ENCODE results near the gene DIAPH2. TPM values are rescaled to one million over a fixed set of nuclear protein-coding genes. Genes with fewer than 3 reads are reported as not detected.

Gene DIAPH2
- total RNA-seq, 2 donors from 2014 or later = 19.1 to 31.9 TPM

DNA sequence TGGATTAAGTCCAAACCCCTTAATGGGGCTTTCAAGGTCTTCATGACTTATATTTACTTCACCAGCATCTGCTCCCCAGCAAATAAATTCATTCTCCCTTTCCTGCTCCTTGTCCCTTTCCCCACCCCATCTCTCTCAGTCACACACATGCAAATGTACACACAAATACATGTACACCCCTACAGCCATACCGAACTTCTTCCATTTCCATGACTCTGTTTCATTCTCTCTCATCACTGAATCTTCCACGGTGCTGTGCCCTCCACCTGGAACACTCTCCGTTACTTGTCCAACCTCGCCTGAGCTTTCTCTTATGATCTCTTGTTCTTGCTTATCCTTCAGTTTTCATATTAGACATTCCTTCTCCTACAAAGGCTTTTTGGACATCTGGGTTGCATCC, 177.0 kb downstream of the DIAPH2 start:
- Histone ChIP-seq H3K36me3 (no peaks in the 10 kb centered on the region), H3K4me3 (no peak overlapping the region), H3K9ac (ENCODE audit: low read depth in 2 of 2, low read length in 2 of 2) (no peak overlapping the region), H3K27ac (no peak overlapping the region), H3K9me3 (no peaks in the 10 kb centered on the region), H3K27me3 (no peaks in the 10 kb centered on the region), H3K4me1 (no peaks in the 10 kb centered on the region)
- TF ChIP-seq, protein P1, sequence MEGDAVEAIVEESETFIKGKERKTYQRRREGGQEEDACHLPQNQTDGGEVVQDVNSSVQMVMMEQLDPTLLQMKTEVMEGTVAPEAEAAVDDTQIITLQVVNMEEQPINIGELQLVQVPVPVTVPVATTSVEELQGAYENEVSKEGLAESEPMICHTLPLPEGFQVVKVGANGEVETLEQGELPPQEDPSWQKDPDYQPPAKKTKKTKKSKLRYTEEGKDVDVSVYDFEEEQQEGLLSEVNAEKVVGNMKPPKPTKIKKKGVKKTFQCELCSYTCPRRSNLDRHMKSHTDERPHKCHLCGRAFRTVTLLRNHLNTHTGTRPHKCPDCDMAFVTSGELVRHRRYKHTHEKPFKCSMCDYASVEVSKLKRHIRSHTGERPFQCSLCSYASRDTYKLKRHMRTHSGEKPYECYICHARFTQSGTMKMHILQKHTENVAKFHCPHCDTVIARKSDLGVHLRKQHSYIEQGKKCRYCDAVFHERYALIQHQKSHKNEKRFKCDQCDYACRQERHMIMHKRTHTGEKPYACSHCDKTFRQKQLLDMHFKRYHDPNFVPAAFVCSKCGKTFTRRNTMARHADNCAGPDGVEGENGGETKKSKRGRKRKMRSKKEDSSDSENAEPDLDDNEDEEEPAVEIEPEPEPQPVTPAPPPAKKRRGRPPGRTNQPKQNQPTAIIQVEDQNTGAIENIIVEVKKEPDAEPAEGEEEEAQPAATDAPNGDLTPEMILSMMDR (IDR thresholded peaks at IDR 0.05) = no peak
- no peak for DNase-seq
- intact Hi-C loops (cut with DNase I) = no loop called here

DNA sequence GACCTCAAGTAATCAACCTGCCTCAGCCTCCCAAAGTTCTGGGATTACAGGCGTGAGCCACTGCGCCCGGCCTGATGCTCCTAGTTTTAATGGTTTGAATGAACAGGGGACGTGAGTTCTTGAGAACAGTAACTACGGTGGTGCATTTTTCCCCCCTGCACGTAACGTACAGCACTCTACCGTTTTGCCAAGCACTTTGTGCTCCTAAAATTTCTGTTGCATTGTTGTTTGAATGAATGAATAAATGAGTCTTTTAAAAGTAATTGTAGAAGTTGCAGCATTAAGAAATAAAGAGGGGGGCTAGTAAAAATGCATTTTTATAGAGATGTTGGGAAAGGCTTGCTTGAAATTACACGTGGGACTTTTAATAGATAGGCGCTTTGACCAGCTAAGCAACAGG, 199.0 kb downstream of the DIAPH2 start, which contains the start of gene RPA4:
Gene RPA4, plus strand, starts transcription at position 301 of the 400 bp plus-strand sequence. CDS start 403 bp downstream, outside the sequence.
- no peak for DNase-seq
- H3K9me3 ChIP-seq = no peaks in the 10 kb centered on the region
- H3K4me1 ChIP-seq = no peaks in the 10 kb centered on the region
- intact Hi-C loops (cut with DNase I) = no loop called here
- no peaks in the 10 kb centered on the region for H3K36me3 ChIP-seq
- H3K27me3 ChIP-seq = no peaks in the 10 kb centered on the region
- H3K9ac ChIP-seq (ENCODE audit: low read depth in 2 of 2, low read length in 2 of 2) = no peak within 1 kb of the TSS
- H3K27ac ChIP-seq = no peak within 1 kb of the TSS
- H3K4me3 ChIP-seq = no peak within 1 kb of the TSS
- TF ChIP-seq, protein P1 (IDR thresholded peaks at IDR 0.05) = no peak

DNA sequence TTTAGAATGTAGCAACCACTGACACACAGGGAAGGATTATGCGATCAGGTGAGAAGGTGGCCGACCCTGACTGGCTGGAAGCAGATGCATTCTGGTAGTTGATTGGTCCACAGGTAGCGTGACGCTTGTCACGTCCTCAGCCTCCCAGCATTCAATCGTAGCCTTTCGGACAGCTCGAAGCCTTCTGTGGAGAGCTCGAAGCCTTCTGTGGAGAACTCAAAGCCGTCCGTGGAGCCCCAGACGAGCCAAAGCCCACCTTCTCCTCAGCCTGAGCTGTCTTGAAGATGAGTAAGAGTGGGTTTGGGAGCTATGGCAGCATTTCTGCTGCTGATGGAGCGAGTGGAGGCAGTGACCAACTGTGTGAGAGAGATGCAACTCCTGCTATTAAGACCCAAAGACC, 199.4 kb downstream of the DIAPH2 start:
- intact Hi-C loops (cut with DNase I) = no loop called here
- H3K27me3 ChIP-seq = no peaks in the 10 kb centered on the region

DNA sequence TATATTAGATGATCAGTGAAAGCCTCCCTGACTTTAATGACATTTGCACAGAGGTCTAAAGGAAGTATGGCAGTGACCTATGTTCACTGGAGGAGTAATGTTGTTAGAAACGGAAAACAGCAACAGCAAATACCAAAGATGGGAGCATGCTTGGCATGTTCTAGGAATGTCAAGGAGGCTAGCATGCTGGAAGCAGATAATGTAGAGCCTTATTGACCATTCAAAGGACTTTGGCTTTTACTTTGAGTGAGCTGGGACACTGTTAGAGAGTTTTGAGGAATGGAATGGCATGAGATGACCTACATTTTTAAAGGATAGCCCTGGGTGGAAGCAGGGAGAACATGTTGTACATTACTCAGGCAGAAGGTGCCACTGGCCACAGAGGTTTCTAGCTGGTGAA, 205.1 kb downstream of the DIAPH2 start:
- no peaks in the 10 kb centered on the region for H3K9me3 ChIP-seq

More for the DNA sequence above, 199.4 kb downstream of the DIAPH2 start:
- H3K9ac ChIP-seq (ENCODE audit: low read depth in 2 of 2, low read length in 2 of 2) = no peak overlapping the region
- no peaks in the 10 kb centered on the region for H3K36me3 ChIP-seq
- H3K27ac ChIP-seq = no peak overlapping the region
- H3K4me1 ChIP-seq = no peaks in the 10 kb centered on the region
- DNase-seq = no peak
- TF ChIP-seq, protein P1 (IDR thresholded peaks at IDR 0.05) = no peak
- no peak overlapping the region for H3K4me3 ChIP-seq
- H3K9me3 ChIP-seq = no peaks in the 10 kb centered on the region

DNA sequence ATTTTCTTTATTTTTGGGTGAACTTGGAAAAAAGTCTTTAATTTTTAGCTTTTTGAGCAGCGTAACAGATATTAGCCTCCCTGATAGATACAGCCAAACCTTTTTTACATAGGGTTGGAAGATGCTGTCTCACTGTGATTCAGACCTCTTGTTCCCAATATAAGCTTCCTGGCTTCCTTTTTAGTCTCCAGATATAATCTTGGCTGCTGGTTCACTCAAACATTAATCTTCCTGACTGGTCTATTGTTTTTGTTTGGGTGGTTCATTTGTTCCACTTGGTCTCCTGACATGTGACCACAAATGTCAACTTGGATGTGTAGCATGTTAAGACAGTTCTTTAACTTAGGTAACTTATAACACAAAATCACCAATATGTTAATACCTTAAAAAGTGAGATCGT, 222.1 kb downstream of the DIAPH2 start:
- no peaks in the 10 kb centered on the region for H3K4me1 ChIP-seq
- no peak for DNase-seq
- no peak overlapping the region for H3K27ac ChIP-seq
- TF ChIP-seq, protein P1 (IDR thresholded peaks at IDR 0.05) = no peak
- H3K27me3 ChIP-seq = no peaks in the 10 kb centered on the region
- intact Hi-C loops (cut with DNase I) = no loop called here
- H3K4me3 ChIP-seq = no peak overlapping the region
- no peaks in the 10 kb centered on the region for H3K36me3 ChIP-seq
- H3K9me3 ChIP-seq = no peaks in the 10 kb centered on the region
- no peak overlapping the region for H3K9ac ChIP-seq (ENCODE audit: low read depth in 2 of 2, low read length in 2 of 2)

More for the DNA sequence above, 205.1 kb downstream of the DIAPH2 start:
- Histone ChIP-seq H3K4me1 (no peaks in the 10 kb centered on the region), H3K9ac (ENCODE audit: low read depth in 2 of 2, low read length in 2 of 2) (no peak overlapping the region), H3K36me3 (no peaks in the 10 kb centered on the region), H3K27ac (no peak overlapping the region), H3K27me3 (no peaks in the 10 kb centered on the region), H3K4me3 (no peak overlapping the region)
- intact Hi-C loops (cut with DNase I) = no loop called here
- TF ChIP-seq, protein P1 (IDR thresholded peaks at IDR 0.05) = no peak
- no peak for DNase-seq
